Raji (cell line): Measurements from ENCODE around the gene SKIDA1.

Experiments
- POLR2A ChIP-seq: IDR thresholded peaks from 2 replicates; pipeline ENCODE4 v1.6.1; 2011; ENCODE audit warnings: low read depth, low read length, control low read depth; ENCODE audit not compliant: insufficient read depth

Gene SKIDA1

GRCh38 chr10:21498377-21498776, 27.1 kb downstream of the SKIDA1 start:
- no peak for TF ChIP-seq POLR2A

- TF ChIP-seq POLR2A, result no peak
Observed at GRCh38 chr10:21497177-21497807, 28.2 kb downstream of the SKIDA1 start.

GRCh38 chr10:21496343-21497176, 28.9 kb downstream of the SKIDA1 start:
- TF ChIP-seq POLR2A, result peak; percentile 37; the same call in 1 of the 2 replicates

- TF ChIP-seq POLR2A, result peak; percentile 67
Observed at GRCh38 chr10:21495752-21496342, 29.6 kb downstream of the SKIDA1 start.

GRCh38 chr10:21495002-21495751, 30.3 kb downstream of the SKIDA1 start:
- no peak for TF ChIP-seq POLR2A

- TF ChIP-seq POLR2A, result no peak
Observed at GRCh38 chr10:21494191-21495001, 31.1 kb downstream of the SKIDA1 start.

- no peak for TF ChIP-seq POLR2A
Observed at GRCh38 chr10:21493784-21494183, 31.7 kb downstream of the SKIDA1 start.

GRCh38 chr10:21492421-21492820, 33.1 kb downstream of the SKIDA1 start:
- TF ChIP-seq POLR2A, result no peak

- TF ChIP-seq POLR2A, result no peak
Observed at GRCh38 chr10:21490711-21491105, 34.8 kb downstream of the SKIDA1 start.

GRCh38 chr10:21490028-21490710, 35.3 kb downstream of the SKIDA1 start:
- TF ChIP-seq POLR2A, result no peak

- no peak for TF ChIP-seq POLR2A
Observed at GRCh38 chr10:21488957-21489446, 36.5 kb downstream of the SKIDA1 start.

GRCh38 chr10:21488246-21488956, 37.1 kb downstream of the SKIDA1 start:
- no peak for TF ChIP-seq POLR2A
